PC-9 (cell line): Measurements from ENCODE around the gene PIAS4. TPM values are rescaled to one million over a fixed set of nuclear protein-coding genes. Genes with fewer than 3 reads are reported as not detected.

Experiments
- BruUV-seq: library from RNA; stranded (reverse); fragments of 400-500 nt; replicated peaks from 2 replicates; lab custom pipeline; 2021; lab: Mats Ljungman, UMichigan
- CTCF ChIA-PET: fragments of 300-600 bp; sonication (Branson Sonifier 250); formaldehyde crosslinking; loops from one replicate; lab custom pipeline; 2022; ENCODE audit warnings: antibody characterized with exemption; lab: Charles Lee
- POLR2A ChIA-PET: fragments of 300-600 bp; sonication (Branson Sonifier 250); formaldehyde crosslinking; loops from one replicate; lab custom pipeline; 2022; ENCODE audit warnings: antibody characterized with exemption; ENCODE audit not compliant: unreplicated experiment; lab: Charles Lee
- DNase-seq, 2 experiments: peaks; one replicate each; pipeline versions ENCODE4 v3.0.0 to v3.0.0-alpha.2; 2015 to 2022; ENCODE audit warnings: mixed read lengths in 1 of 2
- H2AFZ ChIP-seq: fragments of 200-600 bp; sonication (generic); 2 replicates; pipeline ENCODE4 v1.8.1; 2017; ENCODE audit warnings: antibody characterized with exemption
- H3F3A ChIP-seq: fragments of 200-600 bp; sonication (generic); 2 replicates; pipeline ENCODE4 v1.8.1; 2017; ENCODE audit warnings: antibody characterized with exemption, mild to moderate bottlenecking, low read depth; ENCODE audit not compliant: insufficient read depth
- H3K27ac ChIP-seq: fragments of 200-600 bp; sonication (generic); 2 replicates; pipeline ENCODE4 v1.6.1; 2016; ENCODE audit warnings: mixed run types
- H3K27me3 ChIP-seq: fragments of 200-600 bp; sonication (generic); 2 replicates; pipeline ENCODE4 v1.6.1; 2016; ENCODE audit warnings: low read depth, mixed run types; ENCODE audit not compliant: insufficient read depth
- H3K36me3 ChIP-seq: fragments of 200-600 bp; sonication (generic); 2 replicates; pipeline ENCODE4 v1.6.1; 2016; ENCODE audit warnings: low read depth, mixed run types
- H3K4me1 ChIP-seq: fragments of 200-600 bp; sonication (generic); replicated peaks from 2 replicates; pipeline ENCODE4 v1.6.1; 2016; ENCODE audit warnings: mixed run types; ENCODE audit not compliant: insufficient read depth
- H3K4me2 ChIP-seq: fragments of 200-600 bp; sonication (generic); 2 replicates; pipeline ENCODE4 v1.6.1; 2017; ENCODE audit warnings: mixed run types
- H3K4me3 ChIP-seq: fragments of 200-600 bp; sonication (generic); 2 replicates; pipeline ENCODE4 v1.6.1; 2016; ENCODE audit warnings: mixed run types
- H3K79me2 ChIP-seq: fragments of 200-600 bp; sonication (generic); 2 replicates; pipeline ENCODE4 v1.6.1; 2017; ENCODE audit warnings: low read depth, mixed run types
- H3K9me2 ChIP-seq: fragments of 200-600 bp; sonication (generic); 2 replicates; pipeline ENCODE4 v1.8.1; 2017; ENCODE audit warnings: mild to moderate bottlenecking; ENCODE audit not compliant: insufficient read depth
- H3K9me3 ChIP-seq: fragments of 200-600 bp; sonication (generic); 2 replicates; pipeline ENCODE4 v1.8.1; 2016; ENCODE audit warnings: low read depth; ENCODE audit not compliant: insufficient read depth
- H4K20me1 ChIP-seq: fragments of 200-600 bp; sonication (generic); 2 replicates; pipeline ENCODE4 v1.8.1; 2017; ENCODE audit not compliant: insufficient read depth
- EZH2 ChIP-seq: fragments of 200-600 bp; sonication (generic); IDR thresholded peaks from 2 replicates; pipeline ENCODE4 v1.8.0; 2017; ENCODE audit warnings: antibody characterized with exemption, low read depth
- intact Hi-C: fragments of 100-400 bp; cut with micrococcal nuclease; formaldehyde crosslinking; loops from one replicate; pipeline ENCODE4 v1.10.0; 2022; ENCODE audit not compliant: unreplicated experiment
- total RNA-seq: library from RNA; stranded (reverse); gene quantifications from 2 replicates; pipeline ENCODE4 v1.2.3, GENCODE V29; 2021
- TF ChIP-seq, protein P1 (sequence below): fragments of 200-600 bp; sonication (generic); conservative IDR thresholded peaks from 2 replicates; pipeline ENCODE4 v1.6.1; 2017; ENCODE audit warnings: mixed run types, antibody characterized with exemption, mild to moderate bottlenecking, moderate library complexity

The PIAS4 gene
- total RNA-seq, 1 experiment from 2014 or later, result 26.5 TPM

DNA sequence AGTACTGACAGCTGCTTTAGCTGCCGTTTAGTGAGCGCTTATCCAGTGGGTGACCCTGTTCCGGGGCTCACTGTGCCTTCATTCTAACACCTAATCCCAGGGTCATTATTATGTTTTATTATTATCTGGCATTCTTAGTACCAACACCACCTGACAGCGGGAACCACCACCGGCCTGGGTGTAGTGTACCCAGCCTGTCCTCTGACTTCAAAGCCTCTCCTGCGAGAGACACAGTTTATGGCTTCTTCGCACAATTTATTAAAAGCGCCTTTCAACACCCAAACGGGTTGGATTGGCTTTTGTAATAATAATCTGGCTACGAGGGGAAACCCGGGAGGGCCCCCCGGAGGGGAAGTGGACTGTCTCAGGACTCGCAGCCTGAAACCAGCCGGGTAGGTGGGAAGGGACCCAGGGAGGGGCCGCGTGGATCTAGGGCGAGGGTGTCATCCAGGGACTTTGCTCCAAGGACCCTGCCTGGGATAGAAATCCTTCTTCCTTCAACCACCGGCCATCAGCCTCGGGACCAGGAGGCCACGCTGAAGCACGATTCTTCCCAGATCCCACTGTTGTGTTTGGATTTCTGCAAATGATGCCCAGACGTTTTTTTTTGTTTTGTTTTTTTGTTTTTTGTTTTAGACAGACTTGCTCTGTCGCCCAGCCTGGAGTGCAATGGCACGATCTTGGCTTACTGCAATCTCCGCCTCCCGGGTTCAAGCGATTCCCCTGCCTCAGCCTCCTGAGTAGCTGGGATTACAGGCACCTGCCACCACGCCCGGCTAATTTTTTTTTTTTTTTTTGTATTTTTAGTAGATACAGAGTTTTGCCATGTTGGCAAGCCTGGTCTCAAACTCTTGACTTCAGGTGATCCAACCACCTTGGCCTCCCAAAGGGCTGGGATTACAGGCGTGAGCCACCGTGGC lies 60.8 kb downstream of the PIAS4 start:
- ChIA-PET CTCF (no interaction called here), POLR2A (no interaction called here)
- TSS peak; percentile 64 for BruUV-seq
- Histone ChIP-seq H3K9me2 (no peaks in the 10 kb centered on the region), H3K27ac (no peak overlapping the region), H2AFZ (no peak overlapping the region), H3K4me2 (peak overlapping the region; percentile 76), H3K36me3 (no peaks in the 10 kb centered on the region), H3K9me3 (no peaks in the 10 kb centered on the region), H4K20me1 (peaks cover 6% of the 10 kb centered on the region), H3K79me2 (peaks cover 17% of the 10 kb centered on the region), H3K4me3 (peak overlapping the region; percentile 69), H3F3A (peaks cover 3% of the 10 kb centered on the region; the same call in 1 of the 2 replicates), H3K27me3 (no peaks in the 10 kb centered on the region), H3K4me1 (peaks cover 4% of the 10 kb centered on the region)
- no peak for TF ChIP-seq EZH2
- TF ChIP-seq, protein P1, sequence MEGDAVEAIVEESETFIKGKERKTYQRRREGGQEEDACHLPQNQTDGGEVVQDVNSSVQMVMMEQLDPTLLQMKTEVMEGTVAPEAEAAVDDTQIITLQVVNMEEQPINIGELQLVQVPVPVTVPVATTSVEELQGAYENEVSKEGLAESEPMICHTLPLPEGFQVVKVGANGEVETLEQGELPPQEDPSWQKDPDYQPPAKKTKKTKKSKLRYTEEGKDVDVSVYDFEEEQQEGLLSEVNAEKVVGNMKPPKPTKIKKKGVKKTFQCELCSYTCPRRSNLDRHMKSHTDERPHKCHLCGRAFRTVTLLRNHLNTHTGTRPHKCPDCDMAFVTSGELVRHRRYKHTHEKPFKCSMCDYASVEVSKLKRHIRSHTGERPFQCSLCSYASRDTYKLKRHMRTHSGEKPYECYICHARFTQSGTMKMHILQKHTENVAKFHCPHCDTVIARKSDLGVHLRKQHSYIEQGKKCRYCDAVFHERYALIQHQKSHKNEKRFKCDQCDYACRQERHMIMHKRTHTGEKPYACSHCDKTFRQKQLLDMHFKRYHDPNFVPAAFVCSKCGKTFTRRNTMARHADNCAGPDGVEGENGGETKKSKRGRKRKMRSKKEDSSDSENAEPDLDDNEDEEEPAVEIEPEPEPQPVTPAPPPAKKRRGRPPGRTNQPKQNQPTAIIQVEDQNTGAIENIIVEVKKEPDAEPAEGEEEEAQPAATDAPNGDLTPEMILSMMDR, result no peak
- no peak for DNase-seq
- intact Hi-C loops, result loop anchor here (5.0 to 10.0 kb wide), 2 partner anchors 76 to 114 kb away; partner anchors contain the start of genes ANKRD24 and SIRT6

DNA sequence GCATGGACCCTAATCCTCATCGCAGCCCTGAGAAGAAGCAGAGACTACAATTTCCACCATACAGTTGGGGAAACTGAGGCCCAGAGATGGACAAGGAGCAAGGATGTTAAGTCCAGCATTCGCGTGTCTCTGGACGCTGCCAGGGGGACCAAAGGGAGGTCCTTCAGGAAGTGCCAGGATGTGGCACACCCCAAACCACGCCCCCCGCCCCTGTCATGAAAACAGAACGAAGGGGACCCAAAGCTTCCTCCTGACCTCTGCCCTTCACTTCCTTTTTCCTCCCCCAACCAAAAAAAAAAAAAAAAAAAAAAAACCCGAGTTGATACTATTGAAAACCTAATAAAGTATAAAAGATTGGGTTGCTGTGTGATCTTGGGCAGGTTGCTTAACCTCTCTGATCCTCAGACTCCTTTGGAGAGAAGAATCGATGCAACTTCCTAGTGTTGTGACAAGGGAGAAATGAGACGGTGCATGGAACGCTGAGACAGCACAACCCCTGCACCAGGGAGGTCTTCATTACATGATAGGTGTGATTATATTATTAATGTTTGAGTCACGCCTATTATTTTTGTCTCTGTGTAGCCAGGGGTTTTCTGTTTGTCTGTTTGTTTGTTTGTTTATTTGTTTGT lies 61.9 kb downstream of the PIAS4 start:
- intact Hi-C loops, result loop anchor here (5.0 to 10.0 kb wide), 2 partner anchors 75 to 113 kb away; partner anchors contain the start of genes ANKRD24 and SIRT6
- H3F3A ChIP-seq, result peaks cover 3% of the 10 kb centered on the region; the same call in 1 of the 2 replicates
- H3K4me3 ChIP-seq, result no peak overlapping the region
- POLR2A ChIA-PET, result no interaction called here
- no peak overlapping the region for H3K4me2 ChIP-seq
- H3K9me3 ChIP-seq, result no peaks in the 10 kb centered on the region
- TF ChIP-seq, protein P1, result no peak
- TF ChIP-seq EZH2, result no peak
- no peaks in the 10 kb centered on the region; the same call in 1 of the 2 replicates for H3K4me1 ChIP-seq
- no peaks in the 10 kb centered on the region for H3K27me3 ChIP-seq
- no peak overlapping the region for H3K27ac ChIP-seq
- H2AFZ ChIP-seq, result no peak overlapping the region
- DNase-seq, result no peak
- no TSS peak for BruUV-seq
- peaks cover 6% of the 10 kb centered on the region for H3K79me2 ChIP-seq
- no peaks in the 10 kb centered on the region for H3K9me2 ChIP-seq
- CTCF ChIA-PET, result no interaction called here
- no peaks in the 10 kb centered on the region for H3K36me3 ChIP-seq
- no peaks in the 10 kb centered on the region for H4K20me1 ChIP-seq

DNA sequence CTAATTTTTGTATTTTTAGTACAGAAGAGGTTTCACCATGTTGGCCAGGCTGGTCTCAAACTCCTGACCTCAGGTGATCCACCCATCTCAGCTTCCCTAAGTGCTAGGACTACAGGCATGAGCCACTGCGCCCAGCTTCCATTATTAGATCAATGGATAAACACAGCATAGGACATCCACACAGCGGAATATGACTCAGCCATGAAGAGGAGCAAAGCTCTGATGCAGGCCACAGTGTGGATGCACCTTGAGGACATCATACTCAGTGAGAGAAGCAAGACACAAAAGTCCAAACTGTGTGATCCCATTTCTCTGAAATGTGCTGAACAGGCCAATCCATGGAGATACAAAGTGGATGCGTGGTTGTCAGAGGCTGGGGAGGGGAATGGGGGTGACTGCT lies 64.1 kb downstream of the PIAS4 start:
- Histone ChIP-seq H3K79me2 (no peaks in the 10 kb centered on the region), H3K27me3 (no peaks in the 10 kb centered on the region), H3K9me3 (no peaks in the 10 kb centered on the region), H2AFZ (no peak overlapping the region), H3K4me2 (no peak overlapping the region), H3K9me2 (no peaks in the 10 kb centered on the region), H3K4me1 (no peaks in the 10 kb centered on the region; the same call in 1 of the 2 replicates), H3K36me3 (no peaks in the 10 kb centered on the region), H3K27ac (no peak overlapping the region), H4K20me1 (no peaks in the 10 kb centered on the region), H3K4me3 (no peak overlapping the region), H3F3A (peaks cover 3% of the 10 kb centered on the region; the same call in 1 of the 2 replicates)
- intact Hi-C loops, result no loop called here
- no TSS peak for BruUV-seq
- no peak for DNase-seq
- ChIA-PET POLR2A (no interaction called here), CTCF (no interaction called here)
- TF ChIP-seq, protein P1, result no peak
- no peak for TF ChIP-seq EZH2
